Right kidney (tissue), 9 donors: Measurements from ENCODE around the gene SMARCAL1.
A peak's percentile ranks its signal among the peaks of the same experiment; 100 is the strongest.
"Not testable (repeated sequence)": the region's sequence is repeated elsewhere in the genome, so short reads cannot be mapped to it uniquely, and the experiment has no call there.

Experiments used
- DNase-seq: peaks from one replicate; pipeline ENCODE4 v3.0.0-alpha.2; 2016
- long read RNA-seq, 8 donors: transcript quantifications; one replicate each; lab custom pipeline, GENCODE V29; 2026

SMARCAL1 gene
- long read RNA-seq, donor 1, partial matches to known transcripts = 10 of 13 reads
- long read RNA-seq, donor 1, other reads (novel, unspliced or antisense) = 0 of 13 reads
- long read RNA-seq, donor 2, partial matches to known transcripts = 0 of 1 reads
- long read RNA-seq, donor 2, other reads (novel, unspliced or antisense) = 0 of 1 reads
- long read RNA-seq, donor 3 = 0 reads
- long read RNA-seq, donor 4, partial matches to known transcripts = 8 of 10 reads
- long read RNA-seq, donor 4, other reads (novel, unspliced or antisense) = 0 of 10 reads
- long read RNA-seq, donor 5, partial matches to known transcripts = 8 of 11 reads
- long read RNA-seq, donor 5, other reads (novel, unspliced or antisense) = 0 of 11 reads
- long read RNA-seq, donor 6, partial matches to known transcripts = 11 of 11 reads
- long read RNA-seq, donor 6, other reads (novel, unspliced or antisense) = 0 of 11 reads
- long read RNA-seq, donor 7, partial matches to known transcripts = 12 of 17 reads
- long read RNA-seq, donor 7, other reads (novel, unspliced or antisense) = 0 of 17 reads
- long read RNA-seq, donor 8, partial matches to known transcripts = 0 of 4 reads
- long read RNA-seq, donor 8, other reads (novel, unspliced or antisense) = 0 of 4 reads

GRCh38 chr2:216412022-216412999 lies at the start of gene SMARCAL1:
TSS of gene SMARCAL1 (plus strand) at chr2:216412484. CDS start at chr2:216414705, 2,221 bp downstream.
- DNase-seq = peak; percentile 99

- DNase-seq = no peak
Measured at GRCh38 chr2:216362730-216363129, 49.6 kb upstream of the SMARCAL1 start.

- no peak for DNase-seq
Measured at GRCh38 chr2:216363221-216363620, 49.1 kb upstream of the SMARCAL1 start.

- DNase-seq = no peak
Measured at GRCh38 chr2:216365518-216365917, 46.8 kb upstream of the SMARCAL1 start.

- no peak for DNase-seq
Measured at GRCh38 chr2:216366777-216367471, 45.4 kb upstream of the SMARCAL1 start.

GRCh38 chr2:216369821-216370220 lies 42.5 kb upstream of the SMARCAL1 start:
- no peak for DNase-seq

GRCh38 chr2:216370961-216371712 lies 41.1 kb upstream of the SMARCAL1 start:
- peak; percentile 35 for DNase-seq

GRCh38 chr2:216371721-216372702 lies 40.3 kb upstream of the SMARCAL1 start, which contains the start of gene MARCHF4:
TSS of gene MARCHF4 (minus strand) at chr2:216372483. CDS start at chr2:216370260, 2,223 bp downstream.
- peak; percentile 79 for DNase-seq

GRCh38 chr2:216372761-216373291 lies 39.5 kb upstream of the SMARCAL1 start:
- DNase-seq = no peak

GRCh38 chr2:216373896-216374295 lies 38.4 kb upstream of the SMARCAL1 start:
- DNase-seq = no peak

- DNase-seq = no peak
Measured at GRCh38 chr2:216375286-216375685, 37.0 kb upstream of the SMARCAL1 start.

- no peak for DNase-seq
Measured at GRCh38 chr2:216379977-216380376, 32.3 kb upstream of the SMARCAL1 start.

- DNase-seq = not testable (repeated sequence)
Measured at GRCh38 chr2:216384409-216384808, 27.9 kb upstream of the SMARCAL1 start.

- no peak for DNase-seq
Measured at GRCh38 chr2:216385478-216385877, 26.8 kb upstream of the SMARCAL1 start.

GRCh38 chr2:216387262-216387661 lies 25.0 kb upstream of the SMARCAL1 start:
- no peak for DNase-seq

- no peak for DNase-seq
Measured at GRCh38 chr2:216388046-216388884, 24.0 kb upstream of the SMARCAL1 start.

- DNase-seq = no peak
Measured at GRCh38 chr2:216389570-216389969, 22.7 kb upstream of the SMARCAL1 start.

GRCh38 chr2:216391401-216391800 lies 20.9 kb upstream of the SMARCAL1 start:
- no peak for DNase-seq
